Forelimb muscle (tissue), 1 donor: ENCODE data around the gene SMO. TPM values are rescaled to one million over a fixed set of nuclear protein-coding genes. Genes with fewer than 3 reads are reported as not detected.
A peak's percentile ranks its signal among the peaks of the same experiment; 100 is the strongest.

Source experiments
- DNase-seq: peaks from one replicate; pipeline ENCODE4 v3.0.0-alpha.2; 2013; ENCODE audit warnings: low read depth
- polyA plus RNA-seq: library from polyadenylated mRNA; unstranded; fragments of 120-200 nt; gene quantifications from one replicate; pipeline ENCODE4 v1.2.1, GENCODE V29; 2013; ENCODE audit not compliant: insufficient read length

SMO gene
- polyA plus RNA-seq = 36.8 TPM

DNA sequence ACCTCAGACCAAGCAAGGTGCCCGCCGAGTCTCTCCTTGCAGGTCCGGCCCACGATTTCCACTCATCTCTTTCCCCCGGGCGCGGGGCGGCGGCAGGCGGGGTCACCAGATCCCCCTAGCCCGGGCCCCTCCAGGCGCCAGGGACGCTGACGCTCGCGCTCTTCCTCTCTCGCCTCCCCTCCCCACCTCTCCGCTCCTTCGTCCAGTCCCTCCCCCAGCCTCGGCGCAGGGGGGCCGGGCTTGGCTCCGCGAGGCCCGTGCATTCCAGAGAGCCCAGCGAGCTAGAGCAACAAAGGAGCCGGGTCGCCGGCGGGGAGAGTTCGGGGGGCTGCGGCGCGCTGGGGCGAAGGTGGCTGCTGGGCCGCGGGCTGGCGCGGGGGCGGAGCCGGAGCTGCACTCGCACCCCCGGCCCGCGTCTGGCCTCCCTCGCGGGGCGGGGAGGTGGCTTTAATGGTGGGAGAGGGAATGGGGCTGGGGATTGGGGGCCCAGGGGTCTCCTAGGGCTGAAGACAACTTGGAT, at the start of gene SMO:
Gene SMO (plus strand): TSS at position 262 of the 520 bp plus-strand sequence. CDS start 519 bp downstream, outside the sequence.
- DNase-seq = no peak

DNA sequence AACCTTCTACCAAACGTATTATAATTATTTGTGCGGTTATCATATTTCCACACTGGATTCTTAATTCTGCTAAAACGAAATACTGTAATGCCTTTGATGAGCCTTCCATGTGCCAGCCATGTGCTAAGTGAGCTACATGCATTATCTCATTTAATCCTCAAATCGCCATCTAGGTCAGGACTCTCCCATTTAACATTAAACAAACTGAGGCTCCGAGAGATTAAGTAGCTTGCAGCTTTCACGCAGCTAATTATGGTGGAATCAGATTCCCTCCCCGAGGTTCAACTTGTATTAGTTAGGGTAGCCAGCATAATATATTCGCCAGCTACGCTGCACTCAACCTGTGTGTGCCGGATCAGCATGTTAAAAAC, 44.7 kb upstream of the SMO start:
- DNase-seq = no peak

DNA sequence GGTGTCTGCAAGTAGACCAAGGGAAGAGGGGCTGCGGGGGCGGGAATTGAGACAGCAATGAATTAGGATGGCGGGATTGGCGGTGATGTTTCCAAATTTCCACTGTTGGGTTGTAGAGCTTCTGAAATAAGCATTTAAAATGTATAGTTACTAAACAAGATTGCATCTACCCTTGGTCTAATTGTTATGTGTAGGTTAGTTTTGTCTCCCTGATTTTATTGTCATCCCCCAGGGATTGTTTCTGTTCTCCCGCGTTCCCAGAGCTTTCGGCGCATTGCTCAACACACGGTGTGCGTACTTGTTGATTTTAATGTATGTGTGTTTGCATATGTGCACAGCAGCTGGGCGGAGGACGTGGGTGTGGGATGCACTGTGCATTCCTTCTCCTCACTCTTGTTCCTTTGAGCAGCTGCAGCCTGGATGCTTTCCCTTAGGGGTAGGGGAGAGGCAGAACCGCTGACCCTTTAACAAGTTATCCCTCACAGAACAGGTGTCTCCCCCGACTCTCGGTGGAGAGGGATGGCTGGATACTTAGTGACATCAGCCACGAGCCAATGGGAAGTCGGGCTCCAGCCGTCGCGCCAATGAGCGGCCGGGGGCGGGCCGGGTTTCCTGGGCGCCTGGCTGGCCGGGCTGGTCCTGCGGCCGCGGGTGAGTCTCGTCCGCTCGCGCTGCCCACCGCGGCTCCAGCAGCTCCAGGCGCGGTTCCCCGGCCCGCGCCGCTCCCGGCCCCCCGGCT, 44.2 kb upstream of the SMO start, which contains the start of gene TSPAN33:
Gene TSPAN33 (plus strand): TSS at position 613 of the 739 bp plus-strand sequence. CDS start 274 bp downstream, outside the sequence.
- DNase-seq = no peak

DNA sequence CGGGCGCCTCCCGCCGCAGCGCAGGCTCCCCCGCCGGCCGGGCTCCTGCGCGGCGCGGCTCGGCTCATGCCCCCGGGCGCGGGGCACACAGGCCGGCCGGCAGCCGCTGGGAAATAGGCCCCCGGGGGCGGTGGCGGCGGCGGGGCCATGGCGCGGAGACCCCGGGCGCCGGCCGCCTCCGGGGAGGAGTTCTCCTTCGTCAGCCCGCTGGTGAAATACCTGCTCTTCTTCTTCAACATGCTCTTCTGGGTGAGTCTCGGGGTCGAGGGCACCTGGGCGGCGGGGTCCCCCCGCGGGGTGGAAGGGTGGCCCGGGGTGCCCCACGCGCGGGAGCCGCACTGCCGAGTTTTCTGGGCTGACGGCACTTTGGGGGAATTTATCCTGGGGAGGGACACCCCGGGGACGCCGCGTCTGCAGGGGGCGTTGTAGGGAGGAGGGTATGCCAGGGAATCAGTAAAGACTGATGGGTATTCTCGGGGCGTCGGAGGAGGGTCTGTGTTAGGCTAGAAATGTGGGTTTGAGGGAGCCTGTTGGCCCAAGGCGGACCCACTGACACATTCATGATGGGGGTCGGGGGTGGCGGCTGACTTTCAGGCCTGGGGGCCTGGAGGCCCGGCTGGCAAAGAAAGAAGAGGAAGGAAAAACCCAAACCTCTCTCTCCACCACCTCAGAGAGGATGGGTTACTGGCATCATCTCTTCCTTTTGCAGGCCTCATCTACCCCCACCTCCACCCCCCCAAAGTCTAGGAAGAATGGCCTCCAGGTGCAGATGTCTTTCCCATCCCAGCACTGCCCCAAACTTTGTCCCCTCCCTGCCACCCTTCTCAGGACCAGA, 43.4 kb upstream of the SMO start:
- no peak for DNase-seq

DNA sequence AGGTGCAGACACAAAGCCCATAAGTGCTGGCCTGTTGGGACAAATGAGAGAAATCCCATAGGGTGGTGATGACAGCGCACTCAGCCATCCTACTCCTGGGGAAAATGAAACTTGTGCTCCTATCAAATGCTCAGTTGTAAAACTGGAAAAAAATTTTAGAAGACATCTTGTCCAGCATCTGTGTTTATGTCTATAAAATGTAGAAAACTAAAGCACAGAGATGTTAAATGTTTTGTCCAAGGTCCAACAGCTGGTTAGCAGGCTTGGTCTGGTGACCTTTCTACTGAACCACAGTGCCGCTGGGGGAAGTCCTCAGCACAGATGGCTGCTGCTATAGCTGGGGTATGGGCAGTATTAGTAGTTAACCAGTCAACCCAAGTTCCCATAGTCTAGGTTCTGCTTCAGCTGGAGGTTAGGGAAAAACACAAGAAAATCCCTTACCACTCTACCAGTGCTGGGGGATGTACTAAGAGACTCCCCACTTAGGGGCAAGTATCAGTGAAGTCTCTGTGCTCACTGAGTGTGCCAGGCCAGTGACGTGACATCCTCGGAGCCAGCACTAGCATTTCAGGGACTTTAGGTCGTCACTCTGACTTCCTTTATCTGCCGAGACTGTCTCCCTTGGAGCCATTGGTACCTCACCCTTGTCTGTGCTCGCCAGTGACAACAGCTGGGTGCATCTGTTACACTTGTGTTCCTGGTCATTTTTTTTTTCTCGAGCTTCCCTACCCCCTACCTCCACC, 42.0 kb upstream of the SMO start:
- no peak for DNase-seq

DNA sequence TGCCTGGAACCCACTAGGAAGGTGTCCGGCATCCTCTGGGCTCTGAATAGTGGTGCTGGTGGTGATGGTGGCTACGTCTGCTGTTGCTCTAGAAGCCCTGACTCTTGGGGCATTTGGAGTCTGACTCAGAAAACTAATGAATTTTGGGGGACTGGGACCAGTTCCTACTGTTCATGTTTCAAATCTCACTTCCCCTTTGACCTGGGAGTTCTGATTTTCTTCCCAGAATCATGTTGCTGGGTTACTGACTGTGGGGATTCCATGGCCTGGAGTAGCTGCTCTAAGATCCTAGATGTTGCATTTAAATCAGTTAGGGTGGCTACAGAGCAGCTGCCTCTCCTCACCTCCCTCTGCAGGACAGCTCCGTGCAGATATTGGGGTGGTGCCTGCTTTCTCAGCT, 40.7 kb upstream of the SMO start:
- no peak for DNase-seq

DNA sequence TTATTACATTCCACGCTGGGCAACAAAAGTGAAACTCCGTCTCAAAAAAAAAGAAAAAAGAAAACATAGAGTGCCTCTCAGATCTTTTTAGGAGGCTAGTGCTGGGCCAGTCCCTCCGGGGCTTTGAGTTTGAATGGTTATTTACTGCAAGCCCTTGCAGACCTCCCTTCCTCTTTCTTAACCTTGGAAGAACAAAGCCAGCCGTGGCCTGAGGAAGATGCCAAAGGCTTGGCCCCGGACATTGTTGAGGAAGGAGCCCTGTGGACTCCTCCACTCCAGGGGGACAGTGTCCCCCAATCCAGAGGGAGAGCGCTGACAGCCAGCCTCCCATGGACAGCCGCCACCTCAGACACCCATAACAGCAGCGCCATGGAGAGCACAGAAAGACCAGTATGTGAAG, 38.9 kb upstream of the SMO start:
- DNase-seq = no peak

DNA sequence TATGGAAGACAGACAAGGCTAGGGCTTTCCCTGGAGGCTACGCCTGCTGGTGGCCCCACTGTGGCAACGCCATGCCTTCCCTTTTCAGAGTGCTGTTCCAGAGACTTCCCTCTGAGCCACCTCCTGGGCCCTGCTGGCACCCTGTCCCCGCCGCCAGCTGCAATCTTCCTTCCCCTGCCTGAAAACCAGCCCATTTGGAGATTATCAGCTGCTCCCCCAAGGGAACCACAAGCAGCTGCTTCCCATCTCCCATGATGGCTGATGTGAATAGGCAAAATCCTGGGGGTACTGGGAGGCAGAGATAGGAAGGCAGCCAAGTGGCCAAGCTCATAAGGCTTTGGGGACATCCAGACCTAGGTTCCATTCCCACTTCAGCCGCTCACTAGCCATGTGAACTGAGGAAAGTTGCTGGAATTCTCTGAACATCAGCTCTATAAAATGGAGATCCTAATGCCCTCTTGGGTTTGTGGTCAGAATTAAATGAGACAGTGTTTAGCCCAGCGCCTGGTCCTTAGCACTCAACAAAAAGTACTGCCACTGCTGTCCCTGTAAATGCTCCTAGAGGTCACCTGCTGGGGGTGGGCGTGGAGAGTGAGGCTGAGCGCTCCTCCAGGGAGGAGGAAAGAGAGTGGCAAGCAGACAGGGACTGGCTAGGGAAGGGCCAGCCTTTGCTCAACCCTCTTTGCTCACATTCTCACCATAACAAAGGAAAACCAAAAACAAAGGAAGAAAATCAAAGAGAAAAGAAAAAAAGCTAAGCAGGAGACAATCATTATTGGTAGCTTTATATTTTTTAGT, 38.0 kb upstream of the SMO start:
- no peak for DNase-seq

DNA sequence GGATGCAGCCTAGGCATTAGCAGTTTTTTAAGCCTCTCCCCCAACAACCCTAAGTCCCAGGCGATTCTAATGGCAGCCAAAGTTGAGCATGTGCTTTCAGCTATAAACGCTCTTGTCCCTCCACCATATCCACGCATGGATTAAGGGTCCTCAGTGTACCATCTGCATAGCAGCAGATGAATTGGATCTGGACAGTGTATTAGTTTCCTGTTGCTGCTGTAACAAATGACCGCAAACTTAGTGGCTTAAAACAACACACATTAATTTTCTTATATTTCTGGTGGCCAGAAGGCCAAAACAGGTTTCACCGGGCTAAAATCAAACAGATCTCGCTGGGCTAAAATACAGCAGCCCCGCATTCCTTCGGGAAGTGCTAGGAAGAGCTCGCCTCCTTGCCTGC, 30.8 kb upstream of the SMO start:
- DNase-seq = no peak

DNA sequence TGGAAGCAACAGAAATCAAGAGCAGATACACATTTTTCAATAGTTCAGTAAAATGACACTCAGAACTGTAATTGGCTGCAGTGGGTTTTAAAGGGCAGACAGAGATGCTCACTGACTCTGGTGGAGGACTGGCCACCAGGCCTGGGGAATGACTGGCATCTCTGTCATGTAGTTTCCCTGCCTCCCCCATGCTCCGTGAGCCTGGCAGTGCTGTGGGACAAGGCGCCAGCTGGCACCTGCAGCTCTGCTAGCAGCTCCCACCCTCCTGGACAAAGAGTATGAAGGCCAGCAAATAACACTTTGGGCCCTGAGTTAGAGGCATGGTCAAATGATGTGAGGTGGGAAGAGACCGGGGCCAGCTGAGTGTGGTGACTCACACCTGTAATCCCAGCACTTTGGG, 28.9 kb upstream of the SMO start:
- no peak for DNase-seq

DNA sequence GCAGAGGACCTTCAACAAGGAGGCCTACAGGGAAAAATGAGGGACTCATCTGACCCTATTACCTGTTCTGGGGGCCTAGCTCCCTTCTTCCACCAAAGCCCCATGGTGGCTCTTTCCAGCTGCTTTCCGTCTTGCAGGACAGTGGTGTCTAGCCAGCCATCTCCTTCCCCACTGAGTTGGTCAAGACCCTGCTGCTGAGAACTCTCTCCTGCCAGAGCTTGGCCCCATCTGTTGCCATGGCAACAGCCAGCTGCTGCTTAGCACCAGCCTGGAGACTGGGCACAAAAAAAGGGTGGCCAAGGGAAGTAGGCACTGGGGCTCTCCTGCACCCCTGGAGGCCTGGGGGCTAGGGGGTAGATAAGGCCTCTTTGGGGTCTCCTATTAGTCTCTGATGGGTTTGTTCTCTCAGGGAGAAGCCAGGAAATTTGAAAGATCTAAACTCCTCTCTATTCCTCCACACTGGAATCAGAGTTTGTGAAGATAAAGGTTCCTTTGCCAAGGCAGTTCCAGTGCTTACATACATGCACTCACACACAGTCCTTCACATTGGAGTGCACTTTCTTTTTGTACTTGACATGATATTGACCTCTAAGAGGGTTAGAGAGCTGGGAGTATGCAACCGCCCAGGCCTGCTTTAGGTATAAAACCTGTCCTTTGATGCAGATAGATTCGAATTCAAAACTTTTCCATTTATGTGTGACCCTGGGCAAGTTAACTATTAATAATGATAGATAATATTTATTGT, 28.1 kb upstream of the SMO start:
- DNase-seq = no peak

DNA sequence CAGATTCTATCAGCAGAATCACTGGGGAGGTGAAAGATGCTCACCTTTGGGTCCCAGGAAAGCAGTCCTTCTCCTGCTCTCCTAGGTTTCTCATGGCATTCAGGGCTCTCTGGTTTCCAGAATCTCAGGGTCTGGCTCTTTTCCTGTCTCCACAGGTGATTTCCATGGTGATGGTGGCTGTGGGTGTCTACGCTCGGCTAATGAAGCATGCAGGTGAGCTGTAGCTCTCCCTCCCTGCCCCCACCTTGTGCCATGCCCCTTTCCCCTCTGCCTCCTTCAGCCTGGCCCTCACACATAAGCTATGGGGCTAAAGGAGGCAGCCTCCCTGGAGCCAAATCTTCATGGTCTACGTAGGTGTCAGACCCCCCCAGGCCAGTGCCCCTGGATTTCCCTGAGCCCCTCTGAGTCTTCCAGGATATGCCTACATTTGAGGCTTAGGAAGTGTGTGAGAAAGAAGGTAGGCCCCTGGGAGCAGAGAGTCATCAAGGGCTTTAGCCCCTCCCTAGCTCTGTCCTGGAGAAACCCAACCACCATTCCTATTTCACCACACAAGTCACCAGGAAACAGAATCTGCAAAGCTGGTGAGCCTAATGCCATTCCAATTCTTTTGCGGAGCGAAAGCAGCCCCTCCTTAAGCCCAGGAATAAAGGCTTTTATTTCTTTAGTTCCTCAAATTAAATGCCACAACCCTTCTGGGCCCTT, 26.8 kb upstream of the SMO start:
- no peak for DNase-seq

DNA sequence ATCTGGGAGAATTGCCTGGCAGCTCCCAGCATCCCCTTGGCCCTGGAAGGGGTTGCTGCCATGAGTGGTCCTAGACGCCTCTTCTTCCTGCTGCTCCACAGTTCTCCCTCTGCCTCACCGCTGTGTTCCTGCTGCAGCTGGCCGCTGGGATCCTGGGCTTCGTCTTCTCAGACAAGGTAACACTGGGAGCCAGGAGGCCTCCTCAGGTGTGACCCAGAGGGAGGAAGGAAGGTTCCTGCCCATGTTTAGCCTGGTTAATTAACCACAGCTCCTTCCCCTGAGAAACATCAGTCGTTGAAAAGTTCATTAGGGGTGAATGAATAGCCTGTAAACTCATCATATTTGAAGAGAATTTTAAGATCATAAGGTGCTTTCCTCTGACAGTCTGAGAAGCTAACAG, 25.7 kb upstream of the SMO start:
- DNase-seq = no peak

DNA sequence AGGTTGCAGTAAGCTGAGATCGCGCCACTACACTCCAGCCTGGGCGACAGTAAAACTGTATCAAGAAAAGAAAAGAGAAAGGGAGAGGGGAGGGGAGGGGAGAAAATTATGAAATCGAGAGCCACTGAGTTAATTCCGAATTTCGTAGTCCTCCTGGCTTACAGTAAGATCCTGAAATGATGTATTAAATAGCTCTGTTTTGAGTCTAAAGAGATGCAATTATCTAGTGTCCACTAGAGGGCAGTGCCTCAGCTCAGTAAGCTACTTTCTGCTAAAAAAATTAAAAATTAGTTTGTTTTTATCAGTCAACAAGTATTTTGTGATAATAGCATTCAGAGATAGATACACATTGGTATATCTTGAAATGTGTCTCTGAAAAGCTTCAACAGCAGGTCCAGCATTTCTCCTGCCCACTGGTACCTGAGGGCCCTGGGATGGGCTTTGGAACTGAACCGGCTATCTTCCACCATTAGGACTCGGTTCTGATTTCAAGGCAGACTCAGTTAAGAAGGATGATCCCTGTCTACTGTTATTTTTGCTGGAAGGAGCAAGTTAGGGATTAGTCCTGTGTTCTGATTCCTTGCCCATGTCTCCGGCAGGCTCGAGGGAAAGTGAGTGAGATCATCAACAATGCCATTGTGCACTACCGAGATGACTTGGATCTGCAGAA, 24.4 kb upstream of the SMO start:
- peak; percentile 57 for DNase-seq

DNA sequence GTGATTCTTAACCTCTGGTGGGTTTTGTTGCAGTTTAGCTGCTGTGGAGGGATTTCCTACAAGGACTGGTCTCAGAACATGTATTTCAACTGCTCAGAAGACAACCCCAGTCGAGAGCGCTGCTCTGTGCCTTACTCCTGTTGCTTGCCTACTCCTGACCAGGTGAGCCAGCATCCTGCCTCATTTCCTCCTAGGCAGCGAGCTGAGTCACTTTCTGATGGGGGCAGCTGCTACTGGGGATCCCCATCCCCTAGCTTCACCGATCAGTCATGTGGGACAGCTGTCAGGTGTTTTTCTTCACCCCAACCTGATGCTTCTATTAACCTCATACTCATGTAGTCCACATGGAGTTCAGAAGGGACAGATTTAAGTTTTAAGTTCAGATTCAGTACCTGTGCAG, 21.7 kb upstream of the SMO start:
- DNase-seq = no peak

DNA sequence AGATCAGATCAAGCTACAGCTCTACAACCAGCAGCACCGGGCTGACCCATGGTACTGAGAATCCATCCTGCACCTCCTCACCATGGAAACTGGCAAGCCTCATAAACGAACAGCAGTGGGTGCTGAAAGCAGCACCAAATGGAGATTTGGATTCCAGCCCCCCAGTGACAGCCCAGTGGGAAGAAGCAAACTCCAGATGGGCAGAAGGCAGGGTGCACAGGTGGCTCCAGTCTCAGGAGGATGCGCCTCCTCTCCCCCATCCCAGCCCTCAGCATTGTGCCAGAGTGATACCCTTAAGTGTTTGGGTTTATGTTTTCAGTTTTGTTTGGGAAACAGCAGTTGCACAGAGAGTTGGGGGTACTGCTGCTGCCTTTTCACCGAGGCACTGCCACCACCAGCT, 20.6 kb upstream of the SMO start:
- no peak for DNase-seq

DNA sequence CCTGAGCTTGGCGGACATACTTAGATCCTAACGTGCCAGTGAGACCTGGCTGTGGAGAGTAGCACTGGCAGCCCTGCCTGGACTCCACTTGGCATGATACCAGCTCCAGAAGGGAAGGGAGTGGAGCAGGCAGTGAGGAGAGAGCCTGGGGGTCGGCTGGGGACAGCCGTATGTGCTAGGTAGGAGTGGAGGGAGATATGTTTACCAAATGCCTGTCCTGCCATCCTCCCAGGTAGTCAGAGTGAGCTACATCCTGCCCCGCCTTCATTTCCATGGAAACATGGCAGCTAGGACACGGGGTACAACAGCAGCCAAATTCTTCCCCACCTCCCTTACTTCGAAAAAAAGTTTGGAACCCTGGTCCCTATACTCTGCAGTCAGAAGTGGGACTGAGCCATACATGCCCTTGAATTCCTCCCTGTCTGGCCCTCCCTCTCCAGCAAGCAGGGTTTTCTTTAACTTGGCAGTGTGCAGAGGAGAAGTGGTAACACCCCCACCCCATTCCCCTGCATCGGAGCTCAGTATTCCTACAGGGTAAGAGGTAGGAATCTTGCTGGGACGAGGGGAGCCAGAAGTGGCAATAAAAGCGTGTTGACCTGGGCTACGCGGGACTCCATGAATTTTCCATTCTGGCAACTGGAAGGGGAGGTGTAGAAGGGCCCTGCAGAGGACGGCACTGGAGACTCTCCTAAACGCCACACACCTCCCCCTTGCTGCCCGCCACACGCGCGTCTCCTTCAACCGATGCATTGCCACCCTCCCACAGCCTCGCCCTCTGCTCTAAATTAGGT, 20.0 kb upstream of the SMO start:
- DNase-seq = no peak

DNA sequence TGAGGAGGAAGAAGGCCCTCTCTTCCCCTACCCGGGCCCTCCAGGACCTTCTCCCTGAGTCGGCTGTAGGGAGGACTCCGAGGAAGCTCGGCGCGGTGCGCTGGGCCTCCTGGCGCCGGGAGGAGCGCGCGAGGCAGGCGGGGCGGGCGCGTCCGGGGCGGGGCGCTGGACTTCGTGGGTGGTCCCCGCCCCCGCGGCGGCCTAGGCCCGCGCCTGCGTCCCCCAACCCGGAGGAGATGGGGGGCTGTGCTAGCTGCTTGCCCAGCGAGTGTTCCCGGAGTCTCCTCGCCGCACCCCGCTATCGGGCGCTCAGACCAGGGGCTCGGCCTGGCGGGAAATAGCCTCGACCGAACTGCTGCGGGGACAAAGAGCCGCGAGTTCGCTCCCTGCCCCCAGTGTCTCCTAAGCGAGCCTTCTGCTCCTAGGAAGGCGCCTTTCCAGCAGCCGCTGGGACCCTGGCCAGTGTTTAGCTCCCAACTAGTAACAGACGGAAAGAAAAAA, 19.2 kb upstream of the SMO start:
- DNase-seq = no peak
